EH (cell line): ENCODE measurements around the gene LHX6.

Experiments used
- DNase-seq: peaks from one replicate; pipeline ENCODE4 v3.0.0-alpha.2; 2015; ENCODE audit warnings: low read depth

The LHX6 gene

DNA sequence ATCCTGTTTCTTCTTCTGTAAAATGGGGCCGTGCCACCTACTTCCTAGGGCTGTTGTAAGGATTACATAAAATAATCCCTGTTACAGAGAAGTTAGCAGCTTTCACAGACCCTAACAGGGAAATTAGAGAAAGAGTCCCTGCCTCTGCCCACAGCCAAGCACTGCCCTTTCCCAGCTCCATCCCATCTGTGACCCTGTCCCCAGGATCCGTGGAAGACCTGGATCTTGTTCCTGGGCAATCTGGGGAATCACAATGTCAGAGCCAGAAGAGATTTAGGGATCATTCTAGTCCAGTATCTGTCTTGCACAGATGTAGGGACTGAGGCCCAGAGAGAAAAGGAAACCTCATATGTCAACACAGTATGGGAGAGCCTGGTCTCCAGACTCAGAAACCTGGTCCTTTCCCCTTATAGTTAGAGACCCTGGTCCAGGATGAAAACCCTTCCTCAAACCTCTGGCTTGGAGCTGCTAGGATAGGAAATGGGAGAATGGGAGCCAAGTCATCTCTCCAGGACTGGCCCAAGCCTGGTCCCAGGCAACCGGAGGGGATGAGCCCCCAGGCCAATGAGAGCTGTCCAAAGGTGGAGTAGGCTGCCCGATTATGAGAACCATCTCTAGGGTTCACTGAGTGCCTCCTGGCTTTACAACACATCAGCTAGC, 12.5 kb downstream of the LHX6 start:
- no peak for DNase-seq

DNA sequence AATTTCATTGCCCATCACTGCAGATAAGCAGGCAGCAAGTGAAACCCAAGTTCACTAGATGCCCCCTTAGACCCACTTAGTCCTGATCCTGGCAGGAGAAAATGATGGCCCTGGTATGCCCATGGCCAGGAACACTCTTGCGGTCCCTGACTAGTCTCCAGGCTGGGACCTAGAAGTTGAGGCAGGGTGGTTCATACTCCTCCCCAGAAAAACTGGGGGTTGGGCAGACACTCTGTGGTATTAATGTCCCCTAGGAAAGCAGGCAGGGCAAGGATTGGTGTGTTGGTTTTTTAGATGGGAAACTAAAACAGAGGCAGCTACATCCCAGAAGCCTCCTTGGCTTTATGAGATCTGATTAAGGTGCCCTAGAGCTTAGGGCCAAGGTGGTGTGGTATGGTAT, 13.1 kb downstream of the LHX6 start:
- no peak for DNase-seq

DNA sequence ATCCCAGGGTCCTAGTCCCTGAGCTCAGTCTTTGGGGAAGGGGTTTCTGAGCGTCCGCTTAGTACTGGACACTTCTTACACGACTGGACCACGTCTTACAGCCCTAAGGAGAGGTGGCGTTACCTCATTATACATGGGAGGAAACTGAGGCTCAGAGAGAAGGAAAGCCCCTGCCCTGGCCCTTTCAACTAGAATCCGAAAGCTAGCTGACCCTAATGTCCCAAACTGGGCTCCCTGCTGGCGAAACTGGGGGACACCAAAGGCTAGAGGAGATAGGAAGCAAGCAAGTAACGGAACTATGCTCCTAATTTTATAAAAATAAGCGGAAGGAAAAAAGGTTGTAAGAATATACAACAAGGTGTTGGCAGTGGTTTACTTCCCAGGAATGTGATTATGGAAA, 14.2 kb downstream of the LHX6 start:
- DNase-seq: no peak

GRCh38 chr9:122213589-122214413, 15.0 kb downstream of the LHX6 start:
- no peak for DNase-seq

- DNase-seq: no peak
Measured at GRCh38 chr9:122213102-122213588, 15.6 kb downstream of the LHX6 start.

GRCh38 chr9:122212473-122213004, 16.2 kb downstream of the LHX6 start:
- no peak for DNase-seq

- no peak for DNase-seq
Measured at GRCh38 chr9:122209451-122209850, 19.3 kb downstream of the LHX6 start.

DNA sequence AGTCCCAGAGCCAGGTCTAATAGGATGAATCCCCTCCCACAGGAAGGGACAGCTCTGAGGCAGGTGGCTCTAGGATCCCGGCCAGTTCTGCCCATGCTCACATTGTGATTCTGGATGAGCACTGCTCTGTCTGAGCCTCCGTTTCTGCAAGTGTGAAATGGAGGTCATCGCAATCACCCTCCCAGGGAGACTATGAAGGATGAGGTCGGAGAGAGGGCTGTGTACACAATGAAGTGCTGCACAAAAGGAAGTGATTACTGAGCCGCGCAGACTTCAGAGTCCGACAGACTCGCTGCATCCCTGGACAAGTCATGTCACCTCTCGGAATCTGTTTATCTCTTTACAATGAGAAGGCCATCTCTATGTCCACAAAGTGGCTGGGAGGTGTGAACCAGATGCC, 21.7 kb downstream of the LHX6 start:
- DNase-seq: no peak

GRCh38 chr9:122206118-122207046, 22.4 kb downstream of the LHX6 start:
- peak; percentile 86 for DNase-seq

DNA sequence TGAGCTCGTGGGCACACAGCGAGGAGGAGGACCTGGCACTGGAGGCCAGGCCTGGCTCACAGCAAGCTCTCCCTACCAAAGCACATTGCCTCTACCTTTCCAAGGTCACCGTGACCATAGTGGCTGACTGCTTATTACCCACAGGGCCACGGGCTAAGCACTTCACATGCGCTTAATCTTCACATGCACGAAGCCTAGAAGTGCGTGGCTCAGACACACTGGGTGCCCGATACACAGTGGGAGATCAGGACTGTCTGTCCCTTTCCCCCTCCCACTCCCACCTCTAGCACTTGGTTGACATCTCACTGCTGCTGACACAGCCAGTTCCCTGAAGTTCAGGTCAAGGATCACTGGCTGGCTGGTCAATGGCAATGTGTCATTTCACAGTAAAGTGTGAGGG, 23.6 kb downstream of the LHX6 start:
- no peak for DNase-seq

DNA sequence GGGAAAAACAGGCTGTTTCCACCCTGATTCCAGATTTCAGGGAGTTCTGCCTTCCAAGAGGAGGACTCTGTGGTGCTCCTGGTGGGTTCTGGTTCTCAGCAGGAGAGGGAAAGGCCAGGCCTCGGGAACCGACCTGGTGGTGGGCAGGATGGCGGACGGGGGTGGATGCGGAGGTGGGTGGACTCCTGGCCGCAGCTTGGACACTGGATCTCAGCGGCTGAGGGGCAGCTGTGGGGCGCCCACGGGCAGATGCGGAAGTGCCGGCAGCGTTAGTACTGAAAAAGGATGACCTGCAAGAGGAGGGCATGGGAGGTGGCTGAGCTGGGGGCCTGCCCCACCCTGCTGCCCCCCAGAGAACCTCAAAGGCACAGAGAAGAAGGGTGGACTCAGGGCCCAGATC, 24.3 kb downstream of the LHX6 start:
- DNase-seq: no peak

DNA sequence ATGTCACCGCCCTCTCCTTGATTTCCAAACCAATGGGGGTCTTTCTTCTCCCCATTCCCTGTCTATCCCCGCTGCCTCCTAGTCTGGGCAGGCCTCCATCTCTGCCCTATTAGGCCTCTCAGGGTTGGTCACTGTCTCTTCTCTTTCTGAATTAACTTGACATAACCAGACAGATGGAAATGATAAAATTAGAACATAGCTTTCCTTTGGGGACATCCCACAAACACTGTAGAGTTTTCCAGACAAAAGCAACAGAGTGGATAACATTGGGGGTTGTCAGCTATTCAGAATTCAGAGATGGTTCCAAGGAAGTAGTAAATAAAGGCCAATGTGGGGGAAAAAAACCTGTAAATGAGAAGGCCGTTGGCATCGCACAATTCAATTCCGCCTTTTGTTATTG, 24.7 kb downstream of the LHX6 start:
- DNase-seq: no peak

GRCh38 chr9:122202111-122202510, 26.6 kb downstream of the LHX6 start:
- no peak for DNase-seq

GRCh38 chr9:122201641-122202040, 27.1 kb downstream of the LHX6 start:
- DNase-seq: peak; percentile 29

- DNase-seq: peak; percentile 51
Measured at GRCh38 chr9:122200960-122201595, 27.7 kb downstream of the LHX6 start.

- no peak for DNase-seq
Measured at GRCh38 chr9:122197882-122198281, 30.9 kb downstream of the LHX6 start.

- no peak for DNase-seq
Measured at GRCh38 chr9:122197426-122197825, 31.3 kb downstream of the LHX6 start.

DNA sequence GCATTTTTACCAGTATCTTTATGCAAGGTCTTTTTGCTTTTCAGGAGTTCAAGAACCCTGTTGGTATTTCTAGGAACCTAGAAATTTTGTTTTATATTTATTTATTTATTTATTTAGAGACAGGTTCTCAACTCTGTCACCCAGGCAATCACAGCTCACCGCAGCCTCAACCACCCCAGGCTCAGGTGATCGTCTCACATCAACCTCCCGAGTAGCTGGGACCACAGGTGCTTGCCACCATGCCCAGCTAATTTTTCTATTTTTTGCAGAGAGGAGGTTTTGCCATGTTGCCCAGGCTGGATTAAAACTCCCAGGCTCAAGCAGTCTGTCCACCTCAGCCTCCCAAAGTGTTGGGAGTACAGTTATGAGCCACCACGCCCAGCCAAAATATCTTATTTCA, 32.9 kb downstream of the LHX6 start:
- no peak for DNase-seq

- DNase-seq: no peak
Measured at GRCh38 chr9:122193651-122194050, 35.1 kb downstream of the LHX6 start.

GRCh38 chr9:122192914-122193525, 35.7 kb downstream of the LHX6 start:
- no peak for DNase-seq

GRCh38 chr9:122192261-122192875, 36.4 kb downstream of the LHX6 start:
- DNase-seq: no peak
